DLD1 (cell line): ENCODE measurements around the gene CHODL.

Source experiments
- in situ Hi-C: cut with HindIII; loops from 2 replicates; pipeline ENCODE4 v1.10.0; 2017; ENCODE audit warnings: low sequenced_read_pairs

Gene CHODL

GRCh38 chr21:18285379-18285778 lies 40.7 kb downstream of the CHODL start:
- in situ Hi-C loops = no loop called here

- in situ Hi-C loops = no loop called here
These were observed 45.2 kb downstream of the CHODL start for GRCh38 chr21:18289876-18290275.

DNA sequence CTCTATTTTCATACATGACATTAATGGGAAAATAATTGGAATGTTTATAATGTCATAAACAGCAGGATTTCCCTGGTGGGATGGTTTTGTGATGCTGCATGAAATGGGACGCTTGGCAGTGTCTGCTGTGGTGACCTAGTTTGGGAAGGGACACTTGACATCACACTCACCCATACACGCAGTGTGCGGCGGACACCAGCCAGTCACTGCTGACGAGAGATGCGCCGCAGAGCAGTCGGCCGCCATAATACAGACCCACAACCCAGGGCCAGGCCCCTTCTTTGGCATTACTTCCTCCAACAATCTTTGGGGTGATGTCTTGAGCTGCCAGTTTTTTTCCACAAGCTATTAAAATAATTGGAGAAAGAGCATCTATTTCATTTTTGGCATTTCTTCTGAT lies 49.5 kb downstream of the CHODL start:
- in situ Hi-C loops = no loop called here

GRCh38 chr21:18298228-18298627 lies 53.6 kb downstream of the CHODL start:
- in situ Hi-C loops = no loop called here
